ENCODE measurements around the gene GEMIN8. TPM values are rescaled to one million over a fixed set of nuclear protein-coding genes. Genes with fewer than 3 reads are reported as not detected.

Gene GEMIN8
- total RNA-seq, 4 donors from 2014 or later, result 13.9 to 50.7 (median 30.0) TPM

DNA sequence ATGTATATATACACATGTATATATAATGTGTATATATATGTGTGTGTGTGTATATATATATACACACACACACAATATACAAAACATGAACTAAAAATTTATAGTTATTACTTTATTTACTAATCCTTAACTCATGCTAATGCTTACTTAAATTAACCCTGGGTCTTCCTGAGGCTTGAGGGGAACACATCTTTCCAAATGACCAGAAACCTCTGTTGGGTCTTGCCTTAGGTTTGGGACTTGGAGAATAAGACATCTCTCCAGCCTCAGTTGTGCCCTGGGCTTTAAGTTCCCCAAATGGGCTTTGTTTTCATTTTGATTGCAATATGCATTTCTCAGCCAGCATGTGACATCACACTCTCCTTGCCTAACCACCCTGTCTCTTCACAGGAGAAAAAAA lies 7.7 kb downstream of the GEMIN8 start:
- DNase-seq, result no peak
- Histone ChIP-seq H3K36me3 (peaks cover 0 to 5% of the 10 kb centered on the region in 2 donors), H3K27me3 (no peaks in the 10 kb centered on the region), H3K4me3 (replicated peaks in 1 of 3) (no peak overlapping the region), H3K9me3 (no peaks in the 10 kb centered on the region), H3K4me1 (peaks cover 0 to 2% of the 10 kb centered on the region in 2 donors), H3K27ac (no peak overlapping the region)
- TF ChIP-seq, protein P1, sequence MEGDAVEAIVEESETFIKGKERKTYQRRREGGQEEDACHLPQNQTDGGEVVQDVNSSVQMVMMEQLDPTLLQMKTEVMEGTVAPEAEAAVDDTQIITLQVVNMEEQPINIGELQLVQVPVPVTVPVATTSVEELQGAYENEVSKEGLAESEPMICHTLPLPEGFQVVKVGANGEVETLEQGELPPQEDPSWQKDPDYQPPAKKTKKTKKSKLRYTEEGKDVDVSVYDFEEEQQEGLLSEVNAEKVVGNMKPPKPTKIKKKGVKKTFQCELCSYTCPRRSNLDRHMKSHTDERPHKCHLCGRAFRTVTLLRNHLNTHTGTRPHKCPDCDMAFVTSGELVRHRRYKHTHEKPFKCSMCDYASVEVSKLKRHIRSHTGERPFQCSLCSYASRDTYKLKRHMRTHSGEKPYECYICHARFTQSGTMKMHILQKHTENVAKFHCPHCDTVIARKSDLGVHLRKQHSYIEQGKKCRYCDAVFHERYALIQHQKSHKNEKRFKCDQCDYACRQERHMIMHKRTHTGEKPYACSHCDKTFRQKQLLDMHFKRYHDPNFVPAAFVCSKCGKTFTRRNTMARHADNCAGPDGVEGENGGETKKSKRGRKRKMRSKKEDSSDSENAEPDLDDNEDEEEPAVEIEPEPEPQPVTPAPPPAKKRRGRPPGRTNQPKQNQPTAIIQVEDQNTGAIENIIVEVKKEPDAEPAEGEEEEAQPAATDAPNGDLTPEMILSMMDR (IDR thresholded peaks at IDR 0.05), result no peak
- TF ChIP-seq POLR2A (IDR thresholded peaks at IDR 0.05), result no peak
- intact Hi-C loops (cut with DNase I), result no loop called here

DNA sequence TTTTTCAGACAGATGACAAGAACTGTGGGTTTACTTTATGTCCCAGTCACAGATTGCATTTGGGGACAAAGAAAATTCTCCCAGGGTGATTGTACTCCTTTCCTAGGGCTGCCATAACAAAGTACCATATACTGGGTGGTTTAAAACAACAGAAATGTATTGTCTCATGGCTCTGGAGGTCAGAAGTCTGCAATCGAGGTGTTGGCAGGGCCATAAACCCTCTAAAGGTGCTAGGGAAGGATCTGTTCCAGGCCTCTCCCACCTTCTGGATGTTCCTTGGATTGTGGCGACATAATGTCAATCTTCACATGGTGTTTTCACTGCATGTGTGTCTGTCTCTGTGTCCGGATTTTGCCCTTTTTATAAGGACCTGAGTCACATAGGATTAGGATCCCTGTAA lies 12.3 kb downstream of the GEMIN8 start:
- no peak for DNase-seq
- Histone ChIP-seq H3K4me1 (peaks cover 0 to 3% of the 10 kb centered on the region in 2 donors), H3K27me3 (no peaks in the 10 kb centered on the region), H3K27ac (no peak overlapping the region), H3K36me3 (peaks cover 0 to 5% of the 10 kb centered on the region in 2 donors), H3K9me3 (no peaks in the 10 kb centered on the region), H3K4me3 (replicated peaks in 1 of 3) (no peak overlapping the region)
- intact Hi-C loops (cut with DNase I), result no loop called here
- TF ChIP-seq, protein P1 (IDR thresholded peaks at IDR 0.05), result no peak
- no peak for TF ChIP-seq POLR2A (IDR thresholded peaks at IDR 0.05)
- 93 to 100% methylated on average over 3 of the region's 3 CpGs for WGBS, 2 donors

DNA sequence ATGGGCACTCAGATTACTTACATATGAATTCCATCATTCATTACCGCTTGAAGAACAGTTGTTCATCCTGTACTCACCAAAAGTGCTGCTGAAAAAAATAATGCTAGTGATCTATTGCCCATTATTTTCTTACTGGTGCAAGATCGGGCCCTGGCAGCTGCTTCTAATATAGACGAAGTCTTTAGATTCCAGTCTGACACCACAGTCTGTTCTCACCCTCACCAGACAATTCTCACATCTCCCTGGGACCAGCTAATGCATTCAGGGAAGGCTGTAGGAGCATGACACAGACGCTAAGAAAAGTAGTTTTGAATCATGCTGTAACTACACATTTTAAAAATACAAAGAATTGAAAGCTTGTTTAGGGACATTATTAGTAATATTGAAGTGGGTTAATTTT lies 13.8 kb downstream of the GEMIN8 start:
- Histone ChIP-seq H3K4me1 (peaks cover 0 to 3% of the 10 kb centered on the region in 2 donors), H3K27ac (no peak overlapping the region), H3K36me3 (peaks cover 0 to 5% of the 10 kb centered on the region in 2 donors), H3K4me3 (replicated peaks in 1 of 3) (no peak overlapping the region), H3K9me3 (no peaks in the 10 kb centered on the region), H3K27me3 (no peaks in the 10 kb centered on the region)
- intact Hi-C loops (cut with DNase I), result no loop called here
- DNase-seq, result no peak
- no peak for TF ChIP-seq POLR2A (IDR thresholded peaks at IDR 0.05)
- TF ChIP-seq, protein P1 (IDR thresholded peaks at IDR 0.05), result no peak
- 84 to 85% methylated on average over 4 of the region's 4 CpGs for whole genome bisulfite sequencing, 2 donors

DNA sequence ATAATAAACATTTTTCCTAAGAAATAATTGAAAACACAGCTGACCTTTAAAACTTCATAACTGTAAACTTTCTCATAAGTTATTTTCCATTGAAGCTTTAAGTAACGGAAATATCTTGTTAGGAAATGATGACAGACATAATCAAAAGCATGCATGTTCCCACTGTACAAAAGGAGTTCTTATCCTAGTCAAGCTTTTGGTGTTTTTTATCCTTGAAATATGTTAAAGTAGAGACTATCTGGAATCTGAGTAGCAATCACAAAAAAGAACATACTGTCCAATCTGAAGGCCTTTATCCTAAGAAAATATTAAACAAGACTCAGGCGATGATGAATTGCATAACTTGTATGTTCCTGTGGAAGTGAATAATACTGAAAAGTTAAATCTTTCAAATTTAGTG lies 14.4 kb downstream of the GEMIN8 start:
- H3K4me1 ChIP-seq, result peaks cover 0 to 3% of the 10 kb centered on the region in 2 donors
- H3K9me3 ChIP-seq, result no peaks in the 10 kb centered on the region
- TF ChIP-seq POLR2A (IDR thresholded peaks at IDR 0.05), result no peak
- TF ChIP-seq, protein P1 (IDR thresholded peaks at IDR 0.05), result no peak
- H3K27ac ChIP-seq, result no peak overlapping the region
- no peaks in the 10 kb centered on the region for H3K27me3 ChIP-seq
- H3K4me3 ChIP-seq (replicated peaks in 1 of 3), result no peak overlapping the region
- peaks cover 0 to 5% of the 10 kb centered on the region in 2 donors for H3K36me3 ChIP-seq
- intact Hi-C loops (cut with DNase I), result no loop called here
- 93 to 95% methylated on average over 2 of the region's 2 CpGs for WGBS, 2 donors
- no peak for DNase-seq

DNA sequence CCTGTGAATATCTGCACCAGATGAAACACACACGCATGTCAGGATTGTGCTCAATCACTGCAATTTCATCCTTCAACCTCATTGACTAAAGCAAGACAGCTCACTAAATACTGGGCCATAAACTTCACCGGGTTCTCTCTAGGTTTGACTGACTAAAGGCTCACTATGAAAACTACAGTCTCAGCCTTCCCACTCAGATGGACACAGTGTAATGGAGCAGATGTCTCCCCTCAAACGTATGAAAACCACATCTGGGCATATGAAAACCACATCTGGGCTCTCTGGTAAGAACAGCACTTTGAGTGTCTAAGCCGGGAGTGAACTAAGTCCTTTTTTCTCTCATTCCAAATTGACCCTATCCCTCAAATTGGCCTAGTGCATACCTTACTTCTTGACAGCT lies 15.2 kb downstream of the GEMIN8 start:
- TF ChIP-seq, protein P1 (IDR thresholded peaks at IDR 0.05), result no peak
- TF ChIP-seq POLR2A (IDR thresholded peaks at IDR 0.05), result no peak
- Histone ChIP-seq H3K4me1 (peaks cover 0 to 3% of the 10 kb centered on the region in 2 donors), H3K27ac (no peak overlapping the region), H3K4me3 (replicated peaks in 1 of 3) (no peak overlapping the region), H3K36me3 (no peaks in the 10 kb centered on the region), H3K27me3 (no peaks in the 10 kb centered on the region), H3K9me3 (no peaks in the 10 kb centered on the region)
- intact Hi-C loops (cut with DNase I), result no loop called here
- DNase-seq, result no peak
- WGBS, 2 donors, result 88 to 91% methylated on average over 3 to 4 of the region's 4 CpGs
